HCT116 (cell line): ENCODE measurements around the gene TM7SF3. TPM values are rescaled to one million over a fixed set of nuclear protein-coding genes. Genes with fewer than 3 reads are reported as not detected.

Experiments used
- ATAC-seq: fragments of 200-7000 bp; cut with Tn5 transposase; 2 replicates; pipeline ENCODE4 v1.9.1; 2020; ENCODE audit warnings: mild to moderate bottlenecking, moderate library complexity
- BruUV-seq: library from RNA; stranded (reverse); fragments of 400-500 nt; replicated peaks from 2 replicates; lab custom pipeline; 2021; lab: Mats Ljungman, UMichigan
- CTCF ChIA-PET: fragments of 300-600 bp; sonication (Branson Sonifier 250); formaldehyde crosslinking; loops from one replicate; lab custom pipeline; 2021; ENCODE audit warnings: antibody characterized with exemption; lab: Charles Lee
- POLR2A ChIA-PET: fragments of 300-600, 350-600 bp; sonication (Branson Sonifier 250); formaldehyde crosslinking; loops from one replicate; lab custom pipeline; 2021; ENCODE audit warnings: antibody characterized with exemption; lab: Charles Lee
- RAD21 ChIA-PET, 2 experiments: fragments of 300-600 bp; sonication (Branson Sonifier 250); formaldehyde crosslinking; loops; one replicate each; lab custom pipeline; 2023; ENCODE audit warnings: low total read pairs in 2 of 2; ENCODE audit not compliant: uncharacterized antibody in 2 of 2, unreplicated experiment in 2 of 2, low non-redundant PET in 1 of 2; lab: Charles Lee
- DNase-seq: peaks from one replicate; pipeline ENCODE4 v3.0.0-alpha.2; 2010; ENCODE audit warnings: low read depth, low spot score
- H2AFZ ChIP-seq: fragments of 200-600 bp; shearing (Covaris generic), sonication (generic); 2 replicates; pipeline ENCODE4 v1.6.1; 2017; ENCODE audit warnings: low read depth, mixed run types, mixed read lengths, antibody characterized with exemption, low read length; ENCODE audit not compliant: poor library complexity, severe bottlenecking
- H3K27ac ChIP-seq: 2 replicates; pipeline ENCODE4 v1.5.1; 2012; ENCODE audit warnings: low read depth, low read length
- H3K27me3 ChIP-seq: fragments of 200-600 bp; sonication (generic); 2 replicates; pipeline ENCODE4 v1.6.1; 2016; ENCODE audit warnings: mixed run types, low read length, mixed read lengths; ENCODE audit not compliant: insufficient read depth
- H3K36me3 ChIP-seq, 2 experiments: fragments of 200-500 bp in 1 of 2; fragments of 200-600 bp in 1 of 2; sonication (Bioruptor generic) in 1 of 2; sonication (generic) in 1 of 2; 2 replicates each; pipeline versions ENCODE4 v1.5.1 to v1.6.1; 2014 to 2016; ENCODE audit warnings: low read length in 2 of 2, inconsistent platforms in 1 of 2, mixed read lengths in 1 of 2, mixed run types in 1 of 2; ENCODE audit not compliant: insufficient read depth in 2 of 2, control insufficient read depth in 1 of 2
- H3K4me1 ChIP-seq, 2 experiments: fragments of 200-600 bp in 1 of 2; sonication (generic) in 1 of 2; 2 replicates each; pipeline versions ENCODE4 v1.5.1 to v1.6.1; 2012 to 2017; ENCODE audit warnings: low read length in 2 of 2, inconsistent platforms in 1 of 2, mild to moderate bottlenecking in 1 of 2, mixed read lengths in 1 of 2, mixed run types in 1 of 2, moderate library complexity in 1 of 2; ENCODE audit not compliant: insufficient read depth in 2 of 2, control insufficient read depth in 1 of 2
- H3K4me2 ChIP-seq: fragments of 200-600 bp; sonication (generic); 2 replicates; pipeline ENCODE4 v1.6.1; 2017; ENCODE audit warnings: mixed run types, low read length, mixed read lengths
- H3K4me3 ChIP-seq, 2 experiments: fragments of 200-600 bp in 1 of 2; sonication (generic) in 1 of 2; replicated peaks in 1 of 2; 2 replicates each; pipeline ENCODE4 v1.5.1; 2011 to 2016; ENCODE audit warnings: low read length in 2 of 2, control low read depth in 1 of 2, low read depth in 1 of 2, mild to moderate bottlenecking in 1 of 2, mixed read lengths in 1 of 2, mixed run types in 1 of 2
- H3K79me2 ChIP-seq: fragments of 200-600 bp; sonication (generic); 2 replicates; pipeline ENCODE4 v1.6.1; 2017; ENCODE audit warnings: mild to moderate bottlenecking, mixed run types, low read length, moderate library complexity, mixed read lengths; ENCODE audit not compliant: insufficient read depth
- H3K9ac ChIP-seq: fragments of 200-600 bp; sonication (generic); 2 replicates; pipeline ENCODE4 v1.6.1; 2016; ENCODE audit warnings: low read length, mixed read lengths
- H3K9me2 ChIP-seq: fragments of 200-600 bp; sonication (generic), shearing (Covaris generic); 2 replicates; pipeline ENCODE4 v1.6.1; 2017; ENCODE audit warnings: mixed run types, mild to moderate bottlenecking, moderate library complexity; ENCODE audit not compliant: insufficient read depth
- H3K9me3 ChIP-seq, 2 experiments: fragments of 200-500 bp in 1 of 2; fragments of 200-600 bp in 1 of 2; sonication (Bioruptor generic) in 1 of 2; sonication (generic) in 1 of 2; 2 replicates each; pipeline ENCODE4 v1.6.1; 2014 to 2017; ENCODE audit warnings: low read length in 2 of 2, mixed read lengths in 2 of 2, inconsistent platforms in 1 of 2, low read depth in 1 of 2, mild to moderate bottlenecking in 1 of 2, mixed run types in 1 of 2, moderate library complexity in 1 of 2; ENCODE audit not compliant: control insufficient read depth in 1 of 2, insufficient read depth in 1 of 2
- H4K20me1 ChIP-seq: fragments of 200-600 bp; sonication (generic), shearing (Covaris generic); 2 replicates; pipeline ENCODE4 v1.6.1; 2017; ENCODE audit warnings: mixed run types, mild to moderate bottlenecking, moderate library complexity; ENCODE audit not compliant: insufficient read depth
- ATF3 ChIP-seq: IDR thresholded peaks from 2 replicates; pipeline ENCODE4 v1.6.1; 2012
- CTCF ChIP-seq, 3 experiments: fragments of 200-600 bp in 1 of 3; sonication (generic) in 1 of 3; IDR thresholded peaks in 2 of 3; conservative IDR thresholded peaks in 1 of 3; 2 replicates each; pipeline ENCODE4 v1.5.1; 2012 to 2017; ENCODE audit warnings: low read depth in 2 of 3, low read length in 2 of 3, antibody characterized with exemption in 1 of 3, borderline replicate concordance in 1 of 3, control low read depth in 1 of 3, mild to moderate bottlenecking in 1 of 3, mixed read lengths in 1 of 3, mixed run types in 1 of 3, moderate library complexity in 1 of 3; ENCODE audit not compliant: insufficient read depth in 1 of 3
- EGR1 ChIP-seq: IDR thresholded peaks from 2 replicates; pipeline ENCODE4 v1.6.1; 2012; ENCODE audit warnings: low read depth
- ELF1 ChIP-seq: IDR thresholded peaks from 2 replicates; pipeline ENCODE4 v1.6.1; 2012; ENCODE audit warnings: low read depth, borderline replicate concordance
- EZH2 ChIP-seq: fragments of 200-600 bp; sonication (generic); IDR thresholded peaks from 2 replicates; pipeline ENCODE4 v1.6.1; 2017; ENCODE audit warnings: antibody characterized with exemption, mixed run types
- MAX ChIP-seq: IDR thresholded peaks from 2 replicates; pipeline ENCODE4 v1.6.1; 2012
- POLR2AphosphoS5 ChIP-seq: IDR thresholded peaks from 2 replicates; pipeline ENCODE4 v1.6.1; 2011; ENCODE audit warnings: mild to moderate bottlenecking, low read depth, low read length, moderate library complexity
- REST ChIP-seq: IDR thresholded peaks from 2 replicates; pipeline ENCODE4 v1.6.1; 2012; ENCODE audit warnings: low read depth
- SIN3A ChIP-seq: IDR thresholded peaks from 2 replicates; pipeline ENCODE4 v1.6.1; 2012; ENCODE audit warnings: low read depth
- SRF ChIP-seq: IDR thresholded peaks from 2 replicates; pipeline ENCODE4 v1.6.1; 2012; ENCODE audit warnings: low read depth
- TCF7L2 ChIP-seq: IDR thresholded peaks from 2 replicates; pipeline ENCODE4 v1.7.0; 2011; ENCODE audit warnings: borderline replicate concordance, inconsistent platforms; ENCODE audit not compliant: insufficient read depth, insufficient read length; ENCODE audit errors: extremely low read depth
- YY1 ChIP-seq: IDR thresholded peaks from 2 replicates; pipeline ENCODE4 v1.6.1; 2011; ENCODE audit warnings: low read length, low read depth, moderate library complexity, mild to moderate bottlenecking; ENCODE audit not compliant: insufficient replicate concordance; ENCODE audit errors: extremely low read depth
- ZFX ChIP-seq: fragments of 450-650 bp; IDR thresholded peaks from 2 replicates; pipeline ENCODE4 v1.6.1; 2017
- intact Hi-C: fragments of 100-400 bp; cut with micrococcal nuclease; formaldehyde crosslinking; loops from 2 replicates; pipeline ENCODE4 v1.10.0; 2022
- total RNA-seq: library from RNA; stranded (reverse); gene quantifications from one replicate; pipeline ENCODE4 v1.2.1, GENCODE V29; 2021; ENCODE audit not compliant: unreplicated experiment

TM7SF3 gene
- total RNA-seq, 1 experiment from 2014 or later, result 46.5 TPM

- TF ChIP-seq YY1, result no peak
Observed at GRCh38 chr12:26989873-26990272, 24.3 kb downstream of the TM7SF3 start (continued).

- POLR2A ChIA-PET, result no interaction called here
- H3K9ac ChIP-seq, result no peak overlapping the region
- no peak overlapping the region for H3K4me2 ChIP-seq
- H3K79me2 ChIP-seq, result no peaks in the 10 kb centered on the region
- no peaks in the 10 kb centered on the region for H3K9me3 ChIP-seq
- no peak overlapping the region for H3K4me3 ChIP-seq
- ATAC-seq (no peak), DNase-seq (no peak)
- no peak overlapping the region for H3K27ac ChIP-seq
- no peaks in the 10 kb centered on the region for H4K20me1 ChIP-seq
- no peaks in the 10 kb centered on the region for H3K9me2 ChIP-seq
- CTCF ChIA-PET, result no interaction called here
- RAD21 ChIA-PET, result no interaction called here
- peaks cover 0 to 4% of the 10 kb centered on the region in 2 experiments; a peak in 1 of 4 replicates for H3K36me3 ChIP-seq
- no peak for TF ChIP-seq MAX
- no peak for TF ChIP-seq POLR2AphosphoS5
- no peak for TF ChIP-seq ATF3
- TF ChIP-seq EGR1, result no peak
- TF ChIP-seq CTCF (IDR thresholded peaks at IDR 0.05 in 2 of 3, conservative IDR thresholded peaks at IDR 0.05 in 1 of 3; ENCODE audit: borderline replicate concordance in 1 of 3, insufficient read depth in 1 of 3, low read depth in 2 of 3, low read length in 2 of 3), result no peak
- no peak for TF ChIP-seq TCF7L2
- TF ChIP-seq EZH2, result no peak
- no peak for TF ChIP-seq REST
- no peak for TF ChIP-seq ELF1
- TF ChIP-seq ZFX, result no peak
- no peak for TF ChIP-seq SRF
- TF ChIP-seq SIN3A, result no peak
- TF ChIP-seq, all 23 proteins: peak for 0
- no peaks in the 10 kb centered on the region for H3K27me3 ChIP-seq
- intact Hi-C loops, result no loop called here
- no TSS peak for BruUV-seq
- no peaks in the 10 kb centered on the region for H3K4me1 ChIP-seq
- H2AFZ ChIP-seq, result no peak overlapping the region
Observed at GRCh38 chr12:26988703-26989102, 25.5 kb downstream of the TM7SF3 start.
